ENCODE results near the gene MBOAT2.

GRCh38 chr2:8876628-8877027 is 126.9 kb downstream of the MBOAT2 start:
- TF ChIP-seq EP300 (IDR thresholded peaks at IDR 0.05) = no peak
- TF ChIP-seq, protein P1, sequence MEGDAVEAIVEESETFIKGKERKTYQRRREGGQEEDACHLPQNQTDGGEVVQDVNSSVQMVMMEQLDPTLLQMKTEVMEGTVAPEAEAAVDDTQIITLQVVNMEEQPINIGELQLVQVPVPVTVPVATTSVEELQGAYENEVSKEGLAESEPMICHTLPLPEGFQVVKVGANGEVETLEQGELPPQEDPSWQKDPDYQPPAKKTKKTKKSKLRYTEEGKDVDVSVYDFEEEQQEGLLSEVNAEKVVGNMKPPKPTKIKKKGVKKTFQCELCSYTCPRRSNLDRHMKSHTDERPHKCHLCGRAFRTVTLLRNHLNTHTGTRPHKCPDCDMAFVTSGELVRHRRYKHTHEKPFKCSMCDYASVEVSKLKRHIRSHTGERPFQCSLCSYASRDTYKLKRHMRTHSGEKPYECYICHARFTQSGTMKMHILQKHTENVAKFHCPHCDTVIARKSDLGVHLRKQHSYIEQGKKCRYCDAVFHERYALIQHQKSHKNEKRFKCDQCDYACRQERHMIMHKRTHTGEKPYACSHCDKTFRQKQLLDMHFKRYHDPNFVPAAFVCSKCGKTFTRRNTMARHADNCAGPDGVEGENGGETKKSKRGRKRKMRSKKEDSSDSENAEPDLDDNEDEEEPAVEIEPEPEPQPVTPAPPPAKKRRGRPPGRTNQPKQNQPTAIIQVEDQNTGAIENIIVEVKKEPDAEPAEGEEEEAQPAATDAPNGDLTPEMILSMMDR (IDR thresholded peaks at IDR 0.05) = no peak
- no peak for TF ChIP-seq POLR2A (IDR thresholded peaks at IDR 0.05)
